Fibroblast of the aortic adventitia (primary cell): ENCODE results near the gene ARF3. TPM values are rescaled to one million over a fixed set of nuclear protein-coding genes. Genes with fewer than 3 reads are reported as not detected.

ENCODE experiments used
- DNase-seq: peaks from one replicate; pipeline ENCODE4 v3.0.0-alpha.2; 2010; ENCODE audit warnings: low read depth
- H3K4me3 ChIP-seq: 2 replicates; pipeline ENCODE4 v1.5.1; 2011; ENCODE audit warnings: low read depth, mild to moderate bottlenecking, control low read depth, low read length, moderate library complexity
- CTCF ChIP-seq: IDR thresholded peaks from 2 replicates; pipeline ENCODE4 v1.5.1; 2011; ENCODE audit warnings: mild to moderate bottlenecking, low read length, control low read depth, inconsistent platforms; ENCODE audit not compliant: insufficient read depth
- small RNA-seq: library from RNA; depleted of rRNA; stranded (forward); fragments of <200 nt; gene quantifications from one replicate; pipeline ENCODE3, GENCODE V24; 2012
- total RNA-seq: library from RNA; depleted of rRNA; stranded (reverse); fragments of >200 nt; gene quantifications from 2 replicates; pipeline ENCODE4 v1.2.3, GENCODE V29; 2012; ENCODE audit warnings: low replicate concordance

The ARF3 gene
- total RNA-seq, 1 donor, result 65.3 TPM

DNA sequence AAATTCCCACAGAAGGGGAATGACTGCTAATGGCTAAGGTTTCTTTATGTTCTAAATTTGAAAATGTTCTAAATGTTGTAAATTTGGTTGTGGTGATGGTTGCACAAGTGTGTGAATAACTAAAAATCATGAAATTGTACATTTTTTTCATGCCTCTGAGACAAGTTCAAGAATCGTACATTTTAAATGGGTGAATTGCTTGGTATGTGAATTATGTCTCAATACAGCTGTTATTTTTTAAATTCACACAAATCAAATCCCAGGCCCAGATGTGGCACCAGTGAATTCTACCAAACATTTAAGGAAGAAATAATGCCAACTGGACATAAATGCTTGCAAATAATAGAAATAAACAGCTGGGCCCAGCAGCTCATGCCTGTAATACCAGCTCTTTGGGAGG lies 63.0 kb downstream of the ARF3 start:
- DNase-seq, result no peak
- H3K4me3 ChIP-seq, result no peak overlapping the region
- TF ChIP-seq CTCF, result no peak

GRCh38 chr12:48890657-48891418 lies 66.4 kb downstream of the ARF3 start:
- TF ChIP-seq CTCF, result peak; percentile 93
- peak; percentile 76 for DNase-seq
- peak overlapping the region; percentile 53 for H3K4me3 ChIP-seq

DNA sequence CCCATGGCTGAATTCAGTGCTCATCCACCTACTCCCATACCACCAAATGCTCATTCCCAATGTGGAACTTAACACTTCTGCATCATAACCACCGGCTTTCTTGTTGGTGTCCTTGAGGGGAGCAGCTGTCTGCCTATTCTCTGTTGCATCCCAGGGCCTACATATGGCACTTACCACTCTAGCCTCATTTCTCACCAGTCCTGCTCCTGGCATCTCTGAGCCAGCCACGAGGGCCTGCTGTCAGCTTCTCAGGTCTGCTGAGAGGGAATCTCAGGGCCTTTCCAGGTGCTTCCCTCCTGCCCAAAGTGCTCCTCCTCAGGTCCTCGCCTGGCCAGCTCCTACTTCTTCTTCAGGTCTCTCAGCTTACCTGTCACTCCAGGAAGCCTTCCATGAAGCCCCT lies 67.6 kb downstream of the ARF3 start:
- TF ChIP-seq CTCF, result no peak
- H3K4me3 ChIP-seq, result no peak overlapping the region

More for the DNA sequence above, 67.6 kb downstream of the ARF3 start:
- no peak for DNase-seq

Small RNAs within 50 kb of the gene (small RNA-seq; reads per million reads assigned to genes)
- gene AC073610.1 (not detected), gene RNU6-600P (not detected), gene RNU6-940P (not detected)

Other genes with a start within 250 kb of the ARF3 start
- 21.1 and 34.3 TPM in 2 replicates for gene CCNT1, start 240.8 kb downstream of the ARF3 start, total RNA-seq
- 30.3 and 31.5 TPM in 2 replicates for gene ADCY6, start 168.4 kb downstream of the ARF3 start, total RNA-seq
- 16.1 and 27.7 TPM in 2 replicates for gene CACNB3, start 139.0 kb downstream of the ARF3 start, total RNA-seq
- 54.1 and 151 TPM in 2 replicates for gene DDX23, start 105.3 kb downstream of the ARF3 start, total RNA-seq
- gene RND1, start 91.6 kb downstream of the ARF3 start, total RNA-seq, result 0.72 TPM in 1 of 2 replicates, not detected in the other
- gene FKBP11, start 32.0 kb downstream of the ARF3 start, total RNA-seq, result 4.8 and 23.8 TPM in 2 replicates
- 0.18 and 0.98 TPM in 2 replicates for gene WNT10B, start 14.2 kb upstream of the ARF3 start, total RNA-seq
- not detected in 2 replicates for gene WNT1, start 20.8 kb upstream of the ARF3 start, total RNA-seq
- 0.08 and 0.09 TPM in 2 replicates for gene DDN, start 41.9 kb upstream of the ARF3 start, total RNA-seq
- gene PRKAG1, start 61.3 kb upstream of the ARF3 start, total RNA-seq, result 52.4 and 95.9 TPM in 2 replicates
- gene KMT2D, start 103.3 kb upstream of the ARF3 start, total RNA-seq, result 22.6 and 23.8 TPM in 2 replicates
- gene RHEBL1, start 112.5 kb upstream of the ARF3 start, total RNA-seq, result 0.25 and 0.54 TPM in 2 replicates
- 0.41 TPM in 1 of 2 replicates, not detected in the other for gene DHH, start 137.3 kb upstream of the ARF3 start, total RNA-seq
- 20.2 and 57.3 TPM in 2 replicates for gene LMBR1L, start 153.4 kb upstream of the ARF3 start, total RNA-seq
- gene TUBA1B, start 173.9 kb upstream of the ARF3 start, total RNA-seq, result 159 and 2,451 TPM in 2 replicates
- gene TUBA1A, start 231.6 kb upstream of the ARF3 start, total RNA-seq, result 320 and 961 TPM in 2 replicates